ENCODE data around the gene MAP3K8. TPM values are rescaled to one million over a fixed set of nuclear protein-coding genes. Genes with fewer than 3 reads are reported as not detected.

The MAP3K8 gene
- total RNA-seq, 1 donor from 2014 or later, result 34.0 TPM

- TF ChIP-seq CTCF (IDR thresholded peaks at IDR 0.05), result no peak
- H3K27me3 ChIP-seq (ENCODE audit: low read depth), result no peaks in the 10 kb centered on the region
- H3K27ac ChIP-seq, result no peak overlapping the region
- DNase-seq (no peak), ATAC-seq (no peak)
- no peaks in the 10 kb centered on the region for H3K4me1 ChIP-seq
- H3K36me3 ChIP-seq, result no peaks in the 10 kb centered on the region
- intact Hi-C loops (cut with DNase I), result no loop called here
- no peaks in the 10 kb centered on the region for H3K9me3 ChIP-seq
- no peak overlapping the region for H3K4me3 ChIP-seq
Measured at GRCh38 chr10:30398788-30399187, 35.2 kb upstream of the MAP3K8 start.

GRCh38 chr10:30403494-30403893 is 30.5 kb upstream of the MAP3K8 start:
- DNase-seq (no peak), ATAC-seq (no peak)
- no peaks in the 10 kb centered on the region for H3K36me3 ChIP-seq
- no peaks in the 10 kb centered on the region for H3K4me1 ChIP-seq
- peaks cover 4% of the 10 kb centered on the region for H3K9me3 ChIP-seq
- no peak overlapping the region for H3K4me3 ChIP-seq
- no peak for TF ChIP-seq CTCF (IDR thresholded peaks at IDR 0.05)
- intact Hi-C loops (cut with DNase I), result no loop called here
- H3K27me3 ChIP-seq (ENCODE audit: low read depth), result no peaks in the 10 kb centered on the region
- no peak overlapping the region for H3K27ac ChIP-seq

DNA sequence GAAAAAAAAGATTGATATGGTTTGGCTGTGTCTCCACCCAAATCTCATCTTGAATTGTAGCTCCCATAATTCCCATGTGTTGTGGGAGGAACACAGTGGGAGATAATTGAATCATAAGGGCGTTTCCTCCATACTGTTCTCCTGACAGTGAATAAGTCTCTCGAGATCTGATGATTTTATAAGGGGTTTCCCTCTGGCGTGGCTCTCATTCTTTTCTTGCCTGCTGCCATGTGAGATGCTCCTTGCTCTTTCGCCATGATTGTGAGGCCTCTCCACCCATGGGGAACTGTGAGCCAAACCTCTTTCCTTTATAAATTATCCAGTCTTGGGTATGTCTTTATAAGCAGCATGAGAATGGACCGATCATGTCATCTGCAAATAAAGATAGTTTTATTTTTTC is 29.4 kb upstream of the MAP3K8 start:
- DNase-seq (no peak), ATAC-seq (no peak)
- H3K36me3 ChIP-seq, result no peaks in the 10 kb centered on the region
- H3K4me3 ChIP-seq, result no peak overlapping the region
- H3K27me3 ChIP-seq (ENCODE audit: low read depth), result no peaks in the 10 kb centered on the region
- intact Hi-C loops (cut with DNase I), result no loop called here
- H3K27ac ChIP-seq, result no peak overlapping the region
- H3K4me1 ChIP-seq, result no peaks in the 10 kb centered on the region
- H3K9me3 ChIP-seq, result peaks cover 4% of the 10 kb centered on the region
- TF ChIP-seq CTCF (IDR thresholded peaks at IDR 0.05), result no peak

DNA sequence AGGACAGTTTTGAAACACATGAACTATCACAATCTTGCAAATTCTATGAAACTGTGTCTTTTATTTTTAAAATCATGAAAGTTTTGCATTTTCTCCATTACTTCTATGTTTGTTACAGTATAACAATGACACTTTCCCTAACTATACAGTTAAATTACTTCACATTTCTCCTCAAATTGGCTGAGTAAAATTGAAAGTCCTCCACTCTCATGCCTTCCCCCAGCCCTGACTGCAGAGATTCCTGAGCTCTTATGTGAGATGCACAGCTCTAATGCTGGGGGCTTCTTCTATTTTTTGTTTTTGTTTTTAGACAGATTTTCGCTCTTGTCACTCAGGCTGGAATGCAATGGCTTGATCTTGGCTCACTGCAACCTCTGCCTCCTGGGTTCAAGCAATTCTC is 22.7 kb upstream of the MAP3K8 start:
- no peak for TF ChIP-seq CTCF (IDR thresholded peaks at IDR 0.05)
- Histone ChIP-seq H3K36me3 (no peaks in the 10 kb centered on the region), H3K9me3 (no peaks in the 10 kb centered on the region), H3K4me3 (no peak overlapping the region), H3K27ac (no peak overlapping the region), H3K27me3 (ENCODE audit: low read depth) (no peaks in the 10 kb centered on the region), H3K4me1 (no peaks in the 10 kb centered on the region)
- intact Hi-C loops (cut with DNase I), result no loop called here
- ATAC-seq (no peak), DNase-seq (no peak)

GRCh38 chr10:30412901-30413300 is 21.1 kb upstream of the MAP3K8 start:
- TF ChIP-seq CTCF (IDR thresholded peaks at IDR 0.05), result no peak
- H3K27ac ChIP-seq, result no peak overlapping the region
- H3K4me3 ChIP-seq, result no peak overlapping the region
- DNase-seq (no peak), ATAC-seq (no peak)
- no peaks in the 10 kb centered on the region for H3K27me3 ChIP-seq (ENCODE audit: low read depth)
- intact Hi-C loops (cut with DNase I), result no loop called here
- peaks cover 5% of the 10 kb centered on the region for H3K4me1 ChIP-seq
- H3K36me3 ChIP-seq, result no peaks in the 10 kb centered on the region
- H3K9me3 ChIP-seq, result no peaks in the 10 kb centered on the region

DNA sequence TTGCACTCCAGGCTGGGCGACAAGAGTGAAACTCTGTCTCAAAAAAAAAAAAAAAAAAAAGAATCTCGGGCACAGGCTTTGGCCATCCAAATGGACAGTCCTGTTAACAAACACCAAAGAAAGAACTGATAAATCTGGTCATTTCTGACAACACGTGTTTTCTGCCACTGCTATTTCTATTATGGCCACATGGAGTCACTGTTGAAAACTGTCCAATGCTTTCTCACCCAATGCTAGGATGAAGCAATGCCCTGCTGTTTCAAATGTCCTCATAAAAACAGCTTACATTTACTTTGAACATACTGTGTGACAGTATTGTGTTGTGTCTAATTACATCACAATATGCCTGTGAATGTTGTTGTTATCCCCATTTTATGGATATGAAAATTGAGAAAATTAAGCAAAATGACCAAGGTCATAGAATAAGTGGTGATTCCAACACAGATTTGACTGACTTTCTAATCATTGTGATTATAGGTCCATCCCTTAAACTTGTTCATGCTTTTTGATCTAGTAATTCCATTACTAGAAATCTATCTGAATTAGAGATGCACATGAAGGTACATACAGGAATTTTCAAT is 19.9 kb upstream of the MAP3K8 start:
- peak; percentile 80 for TF ChIP-seq CTCF (IDR thresholded peaks at IDR 0.05)
- ATAC-seq, result peak; percentile 83 to 89
- Histone ChIP-seq H3K27ac (no peak overlapping the region), H3K36me3 (no peaks in the 10 kb centered on the region), H3K27me3 (ENCODE audit: low read depth) (no peaks in the 10 kb centered on the region), H3K9me3 (no peaks in the 10 kb centered on the region), H3K4me3 (no peak overlapping the region), H3K4me1 (peaks cover 15% of the 10 kb centered on the region)
- intact Hi-C loops (cut with DNase I), result no loop called here
- DNase-seq, result no peak

All from lower lobe of right lung (tissue), 2 donors.